KOPT-K1 (cell line): ENCODE data around the gene REXO4.
"Not testable (repeated sequence)": the region's sequence is repeated elsewhere in the genome, so short reads cannot be mapped to it uniquely, and the experiment has no call there.

Source experiments
- H3K27ac ChIP-seq: fragments of 200-600 bp; sonication (generic); 2 replicates; pipeline ENCODE4 v1.5.1; 2016; ENCODE audit warnings: antibody characterized with exemption, mild to moderate bottlenecking, low read depth, low read length; ENCODE audit not compliant: poor library complexity, severe bottlenecking
- H3K36me3 ChIP-seq: fragments of 200-600 bp; sonication (generic); 2 replicates; pipeline ENCODE4 v1.5.1; 2017; ENCODE audit warnings: antibody characterized with exemption, mild to moderate bottlenecking, low read length, moderate library complexity; ENCODE audit not compliant: insufficient read depth
- H3K9me3 ChIP-seq: fragments of 200-600 bp; sonication (generic); 2 replicates; pipeline ENCODE4 v1.5.1; 2017; ENCODE audit warnings: antibody characterized with exemption, low read length, mild to moderate bottlenecking; ENCODE audit not compliant: insufficient read depth, poor library complexity, severe bottlenecking

REXO4 gene

GRCh38 chr9:133455936-133456335 is 38.1 kb upstream of the REXO4 start:
- Histone ChIP-seq H3K36me3 (no peaks in the 10 kb centered on the region), H3K27ac (no peak overlapping the region), H3K9me3 (no peaks in the 10 kb centered on the region)

GRCh38 chr9:133454943-133455673 is 37.3 kb upstream of the REXO4 start:
- H3K9me3 ChIP-seq, result no peaks in the 10 kb centered on the region
- H3K36me3 ChIP-seq, result no peaks in the 10 kb centered on the region
- H3K27ac ChIP-seq, result no peak overlapping the region

DNA sequence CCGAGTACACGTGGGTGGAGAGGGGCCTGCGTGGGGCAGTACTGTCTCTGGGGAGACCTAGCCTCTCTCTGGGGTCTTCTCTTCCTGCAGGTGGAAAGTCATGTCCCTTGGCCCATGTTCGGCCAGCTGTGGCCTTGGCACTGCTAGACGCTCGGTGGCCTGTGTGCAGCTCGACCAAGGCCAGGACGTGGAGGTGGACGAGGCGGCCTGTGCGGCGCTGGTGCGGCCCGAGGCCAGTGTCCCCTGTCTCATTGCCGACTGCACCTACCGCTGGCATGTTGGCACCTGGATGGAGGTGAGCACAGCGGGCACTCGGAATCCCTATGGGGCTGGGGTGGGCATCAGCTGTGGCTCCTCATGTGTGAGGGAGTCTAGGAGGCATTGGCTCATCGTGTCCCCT is 36.5 kb upstream of the REXO4 start:
- H3K9me3 ChIP-seq, result no peaks in the 10 kb centered on the region
- H3K27ac ChIP-seq, result no peak overlapping the region
- H3K36me3 ChIP-seq, result no peaks in the 10 kb centered on the region

- H3K27ac ChIP-seq, result no peak overlapping the region
- H3K36me3 ChIP-seq, result no peaks in the 10 kb centered on the region
Measured at GRCh38 chr9:133453651-133454050, 35.8 kb upstream of the REXO4 start.

DNA sequence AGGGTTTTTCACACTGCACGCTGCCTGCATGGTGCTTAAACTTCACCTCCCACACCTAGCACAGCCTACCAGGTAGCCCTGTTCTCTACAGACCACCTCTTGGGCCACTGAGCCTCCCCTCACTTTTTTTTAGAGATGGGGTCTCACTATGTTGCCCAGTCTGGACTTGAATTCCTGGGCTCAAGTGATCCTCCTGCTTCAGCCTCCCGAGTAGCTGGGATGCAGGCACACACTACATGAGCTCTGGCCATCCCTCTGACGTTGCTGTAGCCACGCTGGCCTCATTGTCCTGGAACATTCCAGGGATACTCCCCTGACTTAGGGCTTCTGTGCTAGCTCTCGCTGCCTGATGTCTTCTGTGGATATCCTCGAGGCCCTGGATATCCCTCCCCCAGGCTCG is 34.8 kb upstream of the REXO4 start:
- no peak overlapping the region for H3K27ac ChIP-seq
- H3K9me3 ChIP-seq, result no peaks in the 10 kb centered on the region
- no peaks in the 10 kb centered on the region for H3K36me3 ChIP-seq

More at GRCh38 chr9:133453651-133454050, 35.8 kb upstream of the REXO4 start:
- no peaks in the 10 kb centered on the region for H3K9me3 ChIP-seq

DNA sequence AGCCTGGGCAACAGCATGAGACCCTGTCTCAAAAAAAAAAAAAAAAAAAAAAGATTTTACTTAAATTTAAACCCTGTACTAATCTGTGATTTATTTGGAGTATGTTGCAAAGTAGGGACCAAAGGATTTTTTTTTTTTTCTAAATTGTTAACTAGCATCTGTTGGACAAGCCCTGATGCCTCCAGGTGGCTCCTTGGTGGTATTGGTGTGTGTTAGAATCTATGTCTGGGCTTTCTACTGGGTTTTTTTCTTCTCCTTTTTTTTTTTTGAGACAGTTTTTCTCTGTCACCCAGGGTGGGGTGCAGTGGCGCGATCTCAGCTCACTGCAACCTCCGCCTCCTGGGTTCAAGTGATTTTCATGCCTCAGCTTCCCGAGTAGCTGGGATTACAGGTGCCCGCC is 34.1 kb upstream of the REXO4 start:
- not testable (repeated sequence) for H3K36me3 ChIP-seq, H3K9me3 ChIP-seq, H3K27ac ChIP-seq

DNA sequence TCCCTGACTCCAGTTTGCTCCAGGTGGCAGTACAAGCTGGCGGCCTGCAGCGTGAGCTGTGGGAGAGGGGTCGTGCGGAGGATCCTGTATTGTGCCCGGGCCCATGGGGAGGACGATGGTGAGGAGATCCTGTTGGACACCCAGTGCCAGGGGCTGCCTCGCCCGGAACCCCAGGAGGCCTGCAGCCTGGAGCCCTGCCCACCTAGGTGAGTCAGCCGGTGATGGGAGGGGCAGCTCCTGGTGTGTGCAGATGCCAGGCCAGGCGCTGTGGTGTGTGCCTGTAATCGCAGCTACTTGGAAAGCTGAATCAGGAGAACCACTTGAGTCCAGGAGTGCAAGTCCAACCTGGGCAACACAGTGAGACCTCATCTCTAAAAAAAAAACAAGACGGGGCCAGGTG is 31.9 kb upstream of the REXO4 start:
- no peaks in the 10 kb centered on the region for H3K9me3 ChIP-seq
- H3K27ac ChIP-seq, result no peak overlapping the region
- no peaks in the 10 kb centered on the region for H3K36me3 ChIP-seq

DNA sequence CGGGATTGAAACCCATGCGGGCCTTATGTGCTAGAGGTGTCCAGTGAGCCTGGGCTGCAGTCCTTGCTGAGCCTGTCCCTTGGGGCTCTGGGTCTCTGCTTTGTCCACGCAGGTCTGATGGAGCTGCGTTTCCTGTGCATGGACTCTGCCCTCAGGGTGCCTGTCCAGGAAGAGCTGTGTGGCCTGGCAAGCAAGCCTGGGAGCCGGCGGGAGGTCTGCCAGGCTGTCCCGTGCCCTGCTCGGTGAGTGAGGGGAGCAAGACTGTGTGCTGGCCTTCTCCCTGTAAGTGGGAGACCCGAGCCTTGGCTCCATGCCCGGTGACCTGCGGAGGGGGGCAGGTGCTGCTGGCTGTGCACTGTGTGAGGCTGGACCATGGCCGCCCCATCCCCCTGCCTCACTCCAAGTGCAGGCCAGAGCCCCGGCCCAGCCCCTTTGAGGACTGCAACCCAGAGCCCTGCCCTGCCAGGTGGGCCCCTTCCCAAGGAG is 30.7 kb upstream of the REXO4 start:
- no peak overlapping the region for H3K27ac ChIP-seq
- H3K9me3 ChIP-seq, result no peaks in the 10 kb centered on the region
- H3K36me3 ChIP-seq, result no peaks in the 10 kb centered on the region

DNA sequence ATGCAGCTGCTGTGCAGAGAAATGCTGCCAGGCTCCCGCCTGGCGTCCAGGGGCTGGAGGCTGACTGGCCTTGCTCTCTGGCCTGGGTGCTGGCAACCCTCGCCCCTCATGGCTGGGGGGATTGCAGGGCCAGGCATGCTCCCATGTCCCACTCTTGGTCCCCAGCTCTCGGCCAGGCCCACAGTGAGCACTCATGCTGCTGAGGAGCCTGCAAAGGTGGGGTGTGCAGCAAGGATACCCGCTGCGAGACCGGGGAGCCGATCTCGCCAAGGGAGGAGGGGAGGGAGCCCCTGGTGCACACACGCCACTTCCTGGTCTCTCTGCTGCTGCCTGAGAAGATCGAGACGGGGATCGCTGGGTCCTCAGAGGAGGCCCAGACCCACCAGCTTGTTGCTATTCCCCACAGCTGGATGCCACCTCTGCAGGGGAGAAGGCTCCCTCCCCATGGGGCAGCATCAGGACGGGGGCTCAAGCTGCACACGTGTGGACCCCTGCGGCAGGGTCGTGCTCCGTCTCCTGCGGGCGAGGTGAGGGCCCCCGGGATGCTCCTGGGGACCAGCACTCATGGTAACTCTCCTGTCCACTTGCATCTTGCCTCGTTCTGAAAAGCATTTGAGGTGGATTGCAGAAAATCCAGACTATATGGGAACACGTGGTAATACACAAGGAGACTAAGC is 27.6 kb upstream of the REXO4 start:
- no peaks in the 10 kb centered on the region for H3K9me3 ChIP-seq
- H3K27ac ChIP-seq, result no peak overlapping the region
- no peaks in the 10 kb centered on the region for H3K36me3 ChIP-seq

- Histone ChIP-seq H3K9me3 (no peaks in the 10 kb centered on the region), H3K36me3 (no peaks in the 10 kb centered on the region), H3K27ac (no peak overlapping the region)
Measured at GRCh38 chr9:133443982-133444381, 26.2 kb upstream of the REXO4 start.

GRCh38 chr9:133443248-133443647 is 25.4 kb upstream of the REXO4 start:
- no peaks in the 10 kb centered on the region for H3K36me3 ChIP-seq
- no peak overlapping the region for H3K27ac ChIP-seq

GRCh38 chr9:133441571-133441970 is 23.8 kb upstream of the REXO4 start:
- Histone ChIP-seq H3K9me3 (no peaks in the 10 kb centered on the region), H3K27ac (no peak overlapping the region), H3K36me3 (no peaks in the 10 kb centered on the region)

More at GRCh38 chr9:133443248-133443647, 25.4 kb upstream of the REXO4 start:
- no peaks in the 10 kb centered on the region for H3K9me3 ChIP-seq

DNA sequence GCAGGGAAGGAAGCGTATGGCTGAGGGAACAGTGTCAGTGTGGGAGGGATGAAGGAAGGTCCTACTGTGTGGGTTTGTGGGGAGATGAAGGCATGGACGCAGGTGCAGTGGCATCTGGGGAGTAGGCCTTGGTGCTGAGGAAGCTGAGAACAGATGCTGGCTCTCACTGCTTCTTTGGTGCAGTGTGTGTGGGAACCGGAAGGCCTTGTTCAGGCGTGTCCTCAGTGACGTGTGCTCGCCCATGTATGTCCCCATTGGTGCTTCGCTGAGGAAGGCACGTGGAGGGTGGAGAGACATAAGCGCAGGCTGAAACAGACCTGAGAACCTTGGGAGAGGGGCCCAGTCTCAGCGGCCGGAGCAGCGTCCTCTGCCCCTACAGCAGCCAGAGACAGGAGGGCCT is 23.1 kb upstream of the REXO4 start:
- H3K27ac ChIP-seq, result no peak overlapping the region
- H3K36me3 ChIP-seq, result no peaks in the 10 kb centered on the region
- H3K9me3 ChIP-seq, result no peaks in the 10 kb centered on the region

DNA sequence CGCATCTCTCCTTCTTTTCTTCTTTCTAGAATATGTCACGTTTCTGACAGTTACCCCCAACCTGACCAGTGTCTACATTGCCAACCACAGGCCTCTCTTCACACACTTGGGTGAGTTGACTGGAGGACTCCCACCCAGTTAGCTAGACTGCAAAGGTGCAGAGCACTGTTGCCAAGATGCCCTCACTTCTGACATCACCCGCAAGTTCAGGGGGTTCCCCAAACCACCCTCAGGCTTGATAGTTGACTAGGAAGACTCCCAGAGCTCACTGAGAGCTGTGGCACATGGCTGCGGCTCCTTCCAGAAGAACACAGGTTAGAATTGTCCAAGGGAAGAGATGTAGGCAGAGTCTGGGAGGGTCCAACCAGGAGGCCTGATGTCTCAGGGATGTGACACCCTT is 21.5 kb upstream of the REXO4 start:
- Histone ChIP-seq H3K9me3 (no peaks in the 10 kb centered on the region), H3K36me3 (no peaks in the 10 kb centered on the region), H3K27ac (no peak overlapping the region)

- H3K27ac ChIP-seq, result no peak overlapping the region
- H3K36me3 ChIP-seq, result no peaks in the 10 kb centered on the region
- H3K9me3 ChIP-seq, result no peaks in the 10 kb centered on the region
Measured at GRCh38 chr9:133437753-133438531, 20.1 kb upstream of the REXO4 start.
